Measurements from ENCODE around the gene CD28. TPM values are rescaled to one million over a fixed set of nuclear protein-coding genes. Genes with fewer than 3 reads are reported as not detected.

Gene CD28
- total RNA-seq, 4 donors from 2014 or later = 0.20 to 1.3 (median 0.51) TPM

DNA sequence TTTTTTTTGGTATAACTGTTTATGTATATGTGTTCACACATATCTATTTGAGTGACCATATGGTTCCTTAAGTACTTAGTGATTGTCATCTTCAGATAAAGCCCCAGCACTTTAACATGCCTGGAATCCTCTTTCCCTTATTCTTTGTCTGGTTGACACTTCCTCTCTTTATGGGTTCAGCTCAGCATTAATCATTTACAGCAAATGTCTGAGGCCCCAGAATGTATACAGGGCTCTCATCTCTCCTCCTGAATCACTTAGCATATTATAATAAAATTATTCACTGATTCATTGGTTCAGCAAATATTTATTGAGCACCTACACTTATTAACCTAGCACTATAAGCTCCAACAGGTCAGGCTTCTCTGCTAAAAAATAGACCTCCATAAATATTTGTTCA, 43.5 kb upstream of the CD28 start:
- no peak for DNase-seq
- H3K9me3 ChIP-seq = no peaks in the 10 kb centered on the region
- intact Hi-C loops (cut with DNase I) = no loop called here
- peaks cover 14% of the 10 kb centered on the region in 2 donors for H3K4me1 ChIP-seq
- no peaks in the 10 kb centered on the region for H3K36me3 ChIP-seq
- no peak overlapping the region for H3K27ac ChIP-seq
- TF ChIP-seq, protein P1, sequence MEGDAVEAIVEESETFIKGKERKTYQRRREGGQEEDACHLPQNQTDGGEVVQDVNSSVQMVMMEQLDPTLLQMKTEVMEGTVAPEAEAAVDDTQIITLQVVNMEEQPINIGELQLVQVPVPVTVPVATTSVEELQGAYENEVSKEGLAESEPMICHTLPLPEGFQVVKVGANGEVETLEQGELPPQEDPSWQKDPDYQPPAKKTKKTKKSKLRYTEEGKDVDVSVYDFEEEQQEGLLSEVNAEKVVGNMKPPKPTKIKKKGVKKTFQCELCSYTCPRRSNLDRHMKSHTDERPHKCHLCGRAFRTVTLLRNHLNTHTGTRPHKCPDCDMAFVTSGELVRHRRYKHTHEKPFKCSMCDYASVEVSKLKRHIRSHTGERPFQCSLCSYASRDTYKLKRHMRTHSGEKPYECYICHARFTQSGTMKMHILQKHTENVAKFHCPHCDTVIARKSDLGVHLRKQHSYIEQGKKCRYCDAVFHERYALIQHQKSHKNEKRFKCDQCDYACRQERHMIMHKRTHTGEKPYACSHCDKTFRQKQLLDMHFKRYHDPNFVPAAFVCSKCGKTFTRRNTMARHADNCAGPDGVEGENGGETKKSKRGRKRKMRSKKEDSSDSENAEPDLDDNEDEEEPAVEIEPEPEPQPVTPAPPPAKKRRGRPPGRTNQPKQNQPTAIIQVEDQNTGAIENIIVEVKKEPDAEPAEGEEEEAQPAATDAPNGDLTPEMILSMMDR (IDR thresholded peaks at IDR 0.05) = no peak
- TF ChIP-seq POLR2A (IDR thresholded peaks at IDR 0.05) = no peak
- H3K27me3 ChIP-seq = no peaks in the 10 kb centered on the region
- no peak overlapping the region for H3K4me3 ChIP-seq (replicated peaks in 1 of 3)

DNA sequence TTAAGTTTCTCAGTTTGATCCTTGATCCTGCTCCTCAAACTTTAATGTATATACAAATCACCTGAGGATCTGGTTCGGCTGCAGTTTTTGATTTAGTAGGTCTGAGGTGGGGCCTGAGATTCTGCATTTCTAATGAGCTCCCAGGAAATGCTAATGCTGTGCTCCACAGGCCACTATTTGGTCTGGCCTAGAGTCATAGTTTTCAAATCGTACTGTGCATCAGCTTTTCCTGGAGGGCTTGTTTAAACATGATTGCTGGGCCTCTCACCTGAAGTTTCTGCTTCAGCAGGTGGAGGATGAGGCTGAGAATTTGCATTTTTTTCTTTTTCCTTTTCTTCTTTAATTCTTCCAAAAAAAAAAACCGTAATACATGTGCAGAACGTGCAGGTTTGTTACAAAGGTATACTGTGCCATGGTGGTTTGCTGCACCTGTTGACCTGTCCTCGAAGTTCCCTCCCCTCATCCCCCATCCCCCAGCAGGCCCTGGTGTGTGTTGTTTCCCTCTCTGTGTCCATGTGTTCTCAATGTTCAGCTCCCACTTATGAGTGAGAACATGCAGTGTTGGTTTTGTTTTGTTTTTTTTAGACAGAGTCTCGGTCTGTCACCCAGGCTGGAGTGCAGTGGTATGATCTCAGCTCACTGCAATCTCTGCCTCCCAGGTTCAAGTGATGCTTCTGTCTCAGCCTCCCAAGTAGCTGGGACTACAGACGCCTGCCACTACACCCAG, 42.2 kb upstream of the CD28 start:
- Histone ChIP-seq H3K9me3 (no peaks in the 10 kb centered on the region), H3K4me1 (peaks cover 14% of the 10 kb centered on the region in 2 donors), H3K36me3 (no peaks in the 10 kb centered on the region), H3K27ac (peak overlapping the region; percentile 51 to 83 (median 51)), H3K4me3 (replicated peaks in 1 of 3) (no peak overlapping the region), H3K27me3 (no peaks in the 10 kb centered on the region)
- TF ChIP-seq, protein P1 (IDR thresholded peaks at IDR 0.05) = no peak
- no peak for TF ChIP-seq POLR2A (IDR thresholded peaks at IDR 0.05)
- 38 to 43% methylated on average over 7 of the region's 7 CpGs for WGBS, 2 donors
- intact Hi-C loops (cut with DNase I) = no loop called here
- peak; percentile 76 to 82 for DNase-seq

DNA sequence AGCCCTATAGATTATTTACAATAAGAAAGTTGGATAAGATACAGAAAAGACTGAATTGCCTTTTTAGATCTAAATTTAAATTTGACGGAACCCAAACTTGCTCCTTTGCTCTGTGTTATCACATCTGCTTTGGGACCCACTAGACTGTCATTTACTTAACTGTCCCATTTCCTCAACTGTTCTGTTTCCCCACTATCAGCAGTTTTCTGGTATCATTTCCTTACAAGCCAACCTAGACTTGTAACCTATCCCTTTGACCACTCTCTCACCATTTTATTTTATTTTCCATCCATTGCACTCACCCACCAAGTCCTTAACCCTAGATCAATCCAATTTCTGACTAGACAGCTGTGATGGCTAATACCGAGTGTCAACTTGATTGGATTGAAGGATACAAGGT, 38.6 kb upstream of the CD28 start:
- intact Hi-C loops (cut with DNase I) = no loop called here
- Histone ChIP-seq H3K4me1 (peaks cover 14% of the 10 kb centered on the region in 2 donors), H3K27ac (no peak overlapping the region), H3K27me3 (no peaks in the 10 kb centered on the region), H3K36me3 (no peaks in the 10 kb centered on the region), H3K9me3 (no peaks in the 10 kb centered on the region), H3K4me3 (replicated peaks in 1 of 3) (no peak overlapping the region)
- no peak for TF ChIP-seq POLR2A (IDR thresholded peaks at IDR 0.05)
- TF ChIP-seq, protein P1 (IDR thresholded peaks at IDR 0.05) = no peak
- no peak for DNase-seq
- WGBS, 2 donors = 88 to 96% methylated on average over 2 of the region's 2 CpGs

DNA sequence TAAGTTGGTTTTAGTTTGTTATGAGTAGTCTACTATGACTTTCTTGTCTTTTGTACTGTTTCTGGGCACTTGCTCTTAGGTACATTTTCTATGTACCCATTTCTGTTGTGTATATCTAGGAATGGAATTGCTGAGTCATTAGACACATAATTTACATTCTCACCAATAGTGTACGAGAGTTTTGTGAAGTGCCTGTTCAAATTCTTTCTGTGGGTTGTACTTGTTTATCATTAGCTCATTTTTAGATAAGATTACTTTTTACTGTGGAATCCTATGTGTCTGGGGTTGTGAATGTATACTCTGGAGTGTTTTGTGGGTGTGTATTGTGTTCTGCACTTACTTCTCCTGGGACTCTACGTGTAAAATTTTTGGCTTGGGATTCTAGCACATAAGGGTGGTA, 36.6 kb upstream of the CD28 start:
- WGBS, 2 donors = 88 to 89% methylated on average over 2 of the region's 2 CpGs
- Histone ChIP-seq H3K4me3 (replicated peaks in 1 of 3) (no peak overlapping the region), H3K4me1 (peaks cover under 1% of the 10 kb centered on the region in 2 donors), H3K9me3 (no peaks in the 10 kb centered on the region), H3K27ac (no peak overlapping the region), H3K27me3 (no peaks in the 10 kb centered on the region), H3K36me3 (no peaks in the 10 kb centered on the region)
- intact Hi-C loops (cut with DNase I) = no loop called here
- no peak for TF ChIP-seq POLR2A (IDR thresholded peaks at IDR 0.05)
- TF ChIP-seq, protein P1 (IDR thresholded peaks at IDR 0.05) = no peak
- DNase-seq = no peak

DNA sequence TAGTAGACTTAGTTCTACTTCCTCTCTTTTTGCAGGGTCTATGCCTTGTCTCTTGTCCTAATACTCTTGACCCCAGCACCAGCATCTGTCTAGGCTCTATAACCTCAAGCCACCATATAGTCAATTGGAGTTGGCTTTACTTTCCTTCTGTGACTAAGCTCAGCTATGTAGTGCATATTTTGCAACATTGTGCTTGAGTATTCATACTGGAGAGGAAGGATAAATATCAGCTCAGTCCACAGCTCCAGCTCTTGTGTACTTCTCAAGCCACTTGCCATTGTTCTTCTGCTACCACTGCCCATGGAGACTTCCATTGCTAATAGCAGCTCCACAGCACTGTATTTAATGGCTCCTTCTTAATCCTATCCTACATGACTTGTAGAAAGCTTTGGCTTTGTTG, 35.5 kb upstream of the CD28 start:
- Histone ChIP-seq H3K36me3 (no peaks in the 10 kb centered on the region), H3K27ac (no peak overlapping the region), H3K4me1 (no peaks in the 10 kb centered on the region), H3K4me3 (replicated peaks in 1 of 3) (no peak overlapping the region), H3K9me3 (no peaks in the 10 kb centered on the region), H3K27me3 (no peaks in the 10 kb centered on the region)
- no peak for DNase-seq
- TF ChIP-seq, protein P1 (IDR thresholded peaks at IDR 0.05) = no peak
- no peak for TF ChIP-seq POLR2A (IDR thresholded peaks at IDR 0.05)
- intact Hi-C loops (cut with DNase I) = no loop called here
